ENCODE measurements around the gene RIMS1.

The RIMS1 gene

DNA sequence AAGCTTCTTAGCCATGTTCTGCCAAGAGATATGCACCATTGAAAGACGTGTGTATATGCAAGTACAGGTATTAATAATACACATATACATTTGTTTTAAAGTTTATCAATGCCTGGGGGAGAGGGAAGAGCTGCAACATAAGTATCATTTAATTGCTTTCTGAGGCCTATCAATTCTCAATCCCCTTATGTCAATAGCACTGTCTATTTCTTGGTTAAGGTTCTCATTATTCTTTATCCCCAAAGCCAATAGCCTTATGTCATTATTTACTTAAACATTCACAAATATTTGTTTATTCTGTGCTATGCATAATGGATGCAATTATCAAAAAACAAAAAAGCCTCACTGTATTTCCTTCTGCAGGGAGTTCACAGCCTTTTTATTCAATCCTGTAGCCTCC is 385.2 kb downstream of the RIMS1 start:
- Histone ChIP-seq H2AK5ac (ENCODE audit: low read depth, low read length) (no peak overlapping the region), H3K36me3 (replicated peaks in 1 of 2; ENCODE audit: control insufficient read depth in 2 of 2, insufficient read depth in 2 of 2, low read length in 2 of 2) (no peaks in the 10 kb centered on the region), H3K4me3 (ENCODE audit: low read length in 2 of 2) (no peak overlapping the region), H3K9me3 (replicated peaks in 1 of 2; ENCODE audit: control insufficient read depth in 2 of 2, insufficient read depth in 1 of 2, low read depth in 1 of 2, low read length in 2 of 2) (no peaks in the 10 kb centered on the region), H2BK15ac (ENCODE audit: low read length) (no peak overlapping the region), H3K27me3 (ENCODE audit: control insufficient read depth in 3 of 3, insufficient read depth in 3 of 3, low read depth in 1 of 3, low read length in 3 of 3) (no peaks in the 10 kb centered on the region), H2BK12ac (ENCODE audit: low read length) (no peak overlapping the region), H3K4me2 (ENCODE audit: insufficient read depth, low read length, poor library complexity, severe bottlenecking) (no peak overlapping the region), H3K27ac (replicated peaks; ENCODE audit: low read length) (no peak overlapping the region), H3K4ac (ENCODE audit: low read length) (no peak overlapping the region), H4K8ac (ENCODE audit: low read depth, low read length) (no peak overlapping the region), H3K9ac (ENCODE audit: low read depth, low read length, poor library complexity) (no peak overlapping the region), H3K23ac (ENCODE audit: low read depth, low read length, poor library complexity) (no peak overlapping the region), H4K91ac (ENCODE audit: low read depth, low read length, poor library complexity) (no peak overlapping the region), H2BK120ac (ENCODE audit: low read depth, low read length) (no peak overlapping the region), H3K14ac (ENCODE audit: low read length) (no peak overlapping the region), H3K18ac (ENCODE audit: low read length) (no peak overlapping the region), H2BK5ac (ENCODE audit: low read length) (no peak overlapping the region), H2AFZ (ENCODE audit: low read length) (no peak overlapping the region), H3K4me1 (ENCODE audit: control insufficient read depth in 2 of 2, insufficient read depth in 1 of 2, low read depth in 1 of 2, low read length in 2 of 2) (no peaks in the 10 kb centered on the region), H3K79me1 (ENCODE audit: low read depth, low read length) (no peaks in the 10 kb centered on the region)
- DNase-seq (ENCODE audit: low spot score): no peak
- WGBS, 2 donors (ENCODE audit: extremely low coverage in 2 of 2, insufficient read length in 2 of 2, insufficient replicate concordance in 1 of 2): no CpG with 5 or more reads among the region's 1 CpG

DNA sequence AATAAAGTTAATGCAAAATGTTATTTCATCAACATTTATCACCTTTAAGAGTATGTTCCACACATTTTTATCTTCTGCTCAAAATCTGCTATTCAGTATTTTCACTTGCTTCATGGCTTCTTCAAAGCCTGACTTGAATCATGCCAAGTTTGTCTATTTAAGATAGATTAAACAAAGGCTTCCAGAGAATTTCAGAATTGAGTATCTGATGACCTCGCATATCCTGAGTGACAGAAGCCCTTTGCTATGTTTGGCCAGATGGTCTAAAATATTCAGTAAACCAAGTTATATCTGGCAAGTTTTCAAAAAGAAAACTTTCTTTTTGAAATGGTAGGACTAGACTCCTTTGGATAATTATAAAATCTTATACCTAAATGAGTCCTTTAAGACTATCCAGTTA is 386.6 kb downstream of the RIMS1 start:
- Histone ChIP-seq H2BK15ac (ENCODE audit: low read length) (no peak overlapping the region), H2BK12ac (ENCODE audit: low read length) (no peak overlapping the region), H3K9ac (ENCODE audit: low read depth, low read length, poor library complexity) (no peak overlapping the region), H3K4me2 (ENCODE audit: insufficient read depth, low read length, poor library complexity, severe bottlenecking) (no peak overlapping the region), H3K36me3 (replicated peaks in 1 of 2; ENCODE audit: control insufficient read depth in 2 of 2, insufficient read depth in 2 of 2, low read length in 2 of 2) (no peaks in the 10 kb centered on the region), H2BK5ac (ENCODE audit: low read length) (no peak overlapping the region), H3K4me1 (ENCODE audit: control insufficient read depth in 2 of 2, insufficient read depth in 1 of 2, low read depth in 1 of 2, low read length in 2 of 2) (no peaks in the 10 kb centered on the region), H4K8ac (ENCODE audit: low read depth, low read length) (no peak overlapping the region), H2BK120ac (ENCODE audit: low read depth, low read length) (no peak overlapping the region), H3K4me3 (ENCODE audit: low read length in 2 of 2) (no peak overlapping the region), H3K14ac (ENCODE audit: low read length) (no peak overlapping the region), H2AFZ (ENCODE audit: low read length) (no peak overlapping the region), H3K9me3 (replicated peaks in 1 of 2; ENCODE audit: control insufficient read depth in 2 of 2, insufficient read depth in 1 of 2, low read depth in 1 of 2, low read length in 2 of 2) (no peaks in the 10 kb centered on the region), H3K79me1 (ENCODE audit: low read depth, low read length) (no peaks in the 10 kb centered on the region), H3K27ac (replicated peaks; ENCODE audit: low read length) (no peak overlapping the region), H4K91ac (ENCODE audit: low read depth, low read length, poor library complexity) (no peak overlapping the region), H3K23ac (ENCODE audit: low read depth, low read length, poor library complexity) (no peak overlapping the region), H3K4ac (ENCODE audit: low read length) (no peak overlapping the region), H2AK5ac (ENCODE audit: low read depth, low read length) (no peak overlapping the region), H3K18ac (ENCODE audit: low read length) (no peak overlapping the region), H3K27me3 (ENCODE audit: control insufficient read depth in 3 of 3, insufficient read depth in 3 of 3, low read depth in 1 of 3, low read length in 3 of 3) (no peaks in the 10 kb centered on the region)
- no CpG with 5 or more reads among the region's 1 CpG for WGBS, 2 donors (ENCODE audit: extremely low coverage in 2 of 2, insufficient read length in 2 of 2, insufficient replicate concordance in 1 of 2)
- no peak for DNase-seq (ENCODE audit: low spot score)

DNA sequence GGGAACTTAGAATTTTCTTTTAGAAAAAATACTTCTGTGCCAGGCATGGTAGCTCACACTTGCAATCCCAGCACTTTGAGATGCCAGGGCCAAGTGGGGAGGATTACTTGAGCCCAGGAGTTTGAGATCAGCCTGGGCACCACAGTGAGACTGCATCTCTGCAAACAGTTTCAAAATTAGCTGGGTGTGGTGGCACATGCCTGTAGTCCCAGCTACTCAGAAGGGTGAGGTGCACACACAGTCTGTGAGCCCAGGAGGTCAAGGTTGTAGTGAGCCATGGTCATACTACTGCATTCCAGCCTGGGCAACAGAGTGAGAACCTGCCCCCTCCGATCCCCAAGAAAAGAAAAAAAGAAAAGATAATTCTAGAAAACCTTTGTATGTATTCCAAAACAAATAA is 389.5 kb downstream of the RIMS1 start:
- Histone ChIP-seq H3K14ac (ENCODE audit: low read length) (no peak overlapping the region), H4K91ac (ENCODE audit: low read depth, low read length, poor library complexity) (no peak overlapping the region), H3K4me2 (ENCODE audit: insufficient read depth, low read length, poor library complexity, severe bottlenecking) (no peak overlapping the region)

DNA sequence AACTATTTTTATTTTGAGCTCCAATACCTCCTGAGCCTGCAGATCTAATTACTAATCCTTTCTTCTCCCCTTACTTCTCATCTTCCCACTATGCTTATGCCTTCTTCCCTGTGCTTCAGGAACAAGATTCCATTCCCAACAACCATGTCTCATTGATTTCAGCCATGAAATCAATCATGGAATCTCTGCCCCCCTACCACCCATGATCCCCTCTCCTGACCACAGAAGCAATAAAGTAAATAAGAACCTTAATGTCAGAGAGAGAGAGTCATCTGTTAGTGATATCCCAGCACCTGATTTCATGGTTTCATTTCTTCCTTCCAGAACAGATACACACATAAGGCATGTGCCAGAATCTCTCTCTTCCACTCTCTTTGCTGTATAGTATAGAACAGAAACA is 395.9 kb downstream of the RIMS1 start:
- Histone ChIP-seq H3K36me3 (replicated peaks in 1 of 2; ENCODE audit: control insufficient read depth in 2 of 2, insufficient read depth in 2 of 2, low read length in 2 of 2) (no peaks in the 10 kb centered on the region), H3K27ac (replicated peaks; ENCODE audit: low read length) (no peak overlapping the region), H2BK120ac (ENCODE audit: low read depth, low read length) (no peak overlapping the region), H3K9me3 (replicated peaks in 1 of 2; ENCODE audit: control insufficient read depth in 2 of 2, insufficient read depth in 1 of 2, low read depth in 1 of 2, low read length in 2 of 2) (no peaks in the 10 kb centered on the region), H2AFZ (ENCODE audit: low read length) (peak overlapping the region; percentile 30), H2AK5ac (ENCODE audit: low read depth, low read length) (no peak overlapping the region), H3K4me2 (ENCODE audit: insufficient read depth, low read length, poor library complexity, severe bottlenecking) (no peak overlapping the region), H3K4ac (ENCODE audit: low read length) (no peak overlapping the region), H4K8ac (ENCODE audit: low read depth, low read length) (no peak overlapping the region), H2BK12ac (ENCODE audit: low read length) (no peak overlapping the region), H3K18ac (ENCODE audit: low read length) (no peak overlapping the region), H2BK5ac (ENCODE audit: low read length) (no peak overlapping the region), H3K27me3 (ENCODE audit: control insufficient read depth in 3 of 3, insufficient read depth in 3 of 3, low read depth in 1 of 3, low read length in 3 of 3) (no peaks in the 10 kb centered on the region), H3K4me1 (ENCODE audit: control insufficient read depth in 2 of 2, insufficient read depth in 1 of 2, low read depth in 1 of 2, low read length in 2 of 2) (no peaks in the 10 kb centered on the region), H3K14ac (ENCODE audit: low read length) (no peak overlapping the region), H3K23ac (ENCODE audit: low read depth, low read length, poor library complexity) (no peak overlapping the region), H3K4me3 (ENCODE audit: low read length in 2 of 2) (no peak overlapping the region), H2BK15ac (ENCODE audit: low read length) (no peak overlapping the region), H3K79me1 (ENCODE audit: low read depth, low read length) (no peaks in the 10 kb centered on the region), H4K91ac (ENCODE audit: low read depth, low read length, poor library complexity) (no peak overlapping the region), H3K9ac (ENCODE audit: low read depth, low read length, poor library complexity) (no peak overlapping the region)
- DNase-seq (ENCODE audit: low spot score): no peak

More for the DNA sequence above, 389.5 kb downstream of the RIMS1 start:
- Histone ChIP-seq H2BK120ac (ENCODE audit: low read depth, low read length) (no peak overlapping the region), H2AFZ (ENCODE audit: low read length) (no peak overlapping the region), H3K4me1 (ENCODE audit: control insufficient read depth in 2 of 2, insufficient read depth in 1 of 2, low read depth in 1 of 2, low read length in 2 of 2) (no peaks in the 10 kb centered on the region), H3K4ac (ENCODE audit: low read length) (no peak overlapping the region), H3K9ac (ENCODE audit: low read depth, low read length, poor library complexity) (peak overlapping the region; percentile 70), H2BK15ac (ENCODE audit: low read length) (no peak overlapping the region), H3K27ac (replicated peaks; ENCODE audit: low read length) (no peak overlapping the region), H2BK12ac (ENCODE audit: low read length) (no peak overlapping the region), H3K9me3 (replicated peaks in 1 of 2; ENCODE audit: control insufficient read depth in 2 of 2, insufficient read depth in 1 of 2, low read depth in 1 of 2, low read length in 2 of 2) (no peaks in the 10 kb centered on the region), H3K27me3 (ENCODE audit: control insufficient read depth in 3 of 3, insufficient read depth in 3 of 3, low read depth in 1 of 3, low read length in 3 of 3) (no peaks in the 10 kb centered on the region), H2AK5ac (ENCODE audit: low read depth, low read length) (no peak overlapping the region), H2BK5ac (ENCODE audit: low read length) (no peak overlapping the region), H4K8ac (ENCODE audit: low read depth, low read length) (no peak overlapping the region), H3K18ac (ENCODE audit: low read length) (no peak overlapping the region), H3K4me3 (ENCODE audit: low read length in 2 of 2) (no peak overlapping the region), H3K79me1 (ENCODE audit: low read depth, low read length) (no peaks in the 10 kb centered on the region), H3K36me3 (replicated peaks in 1 of 2; ENCODE audit: control insufficient read depth in 2 of 2, insufficient read depth in 2 of 2, low read length in 2 of 2) (no peaks in the 10 kb centered on the region), H3K23ac (ENCODE audit: low read depth, low read length, poor library complexity) (no peak overlapping the region)
- no CpG with 5 or more reads among the region's 1 CpG for WGBS, 2 donors (ENCODE audit: extremely low coverage in 2 of 2, insufficient read length in 2 of 2, insufficient replicate concordance in 1 of 2)
- no peak for DNase-seq (ENCODE audit: low spot score)

All from neuronal stem cell (in vitro differentiated cells).